ENCODE data around the gene QKI.

GRCh38 chr6:163545370-163545769, 130.9 kb downstream of the QKI start:
- TF ChIP-seq CTCF (conservative IDR thresholded peaks at IDR 0.05; ENCODE audit: low read depth, low read length), result no peak
- TF ChIP-seq EZH2phosphoT487 (IDR thresholded peaks at IDR 0.05; ENCODE audit: borderline replicate concordance, low read length), result no peak

Measured in PC-3 (cell line).